CD4-positive, alpha-beta memory T cell (primary cell): ENCODE results near the gene CACNA1C. TPM values are rescaled to one million over a fixed set of nuclear protein-coding genes. Genes with fewer than 3 reads are reported as not detected.

Experiments used
- CTCF ChIA-PET: fragments of 350-600 bp; sonication (Branson Sonifier 250); formaldehyde crosslinking; loops from one replicate; lab custom pipeline; 2021; ENCODE audit warnings: inconsistent platforms; ENCODE audit not compliant: partially characterized antibody; lab: Charles Lee
- POLR2A ChIA-PET: fragments of 350-600 bp; sonication (Branson Sonifier 250); formaldehyde crosslinking; loops from one replicate; lab custom pipeline; 2021; ENCODE audit not compliant: partially characterized antibody; lab: Charles Lee
- DNase-seq, 5 donors: peaks; one replicate each; pipeline versions ENCODE4 v3.0.0 to v3.0.0-alpha.2; 2020 to 2022; ENCODE audit warnings: mixed read lengths in 1 of 5
- H3K27ac ChIP-seq: one replicate; pipeline ENCODE4 v1.7.0; 2013; ENCODE audit warnings: low read depth, low read length
- H3K27me3 ChIP-seq: 2 replicates; pipeline ENCODE4 v1.7.0; 2013; ENCODE audit warnings: mild to moderate bottlenecking, low read length, moderate library complexity; ENCODE audit not compliant: insufficient read depth
- H3K36me3 ChIP-seq: 2 replicates; pipeline ENCODE4 v1.7.0; 2013; ENCODE audit warnings: mild to moderate bottlenecking, low read length, moderate library complexity; ENCODE audit not compliant: insufficient read depth
- H3K4me1 ChIP-seq: 2 replicates; pipeline ENCODE4 v1.7.0; 2013; ENCODE audit warnings: mild to moderate bottlenecking, low read length, moderate library complexity; ENCODE audit not compliant: insufficient read depth
- H3K4me3 ChIP-seq, 2 donors: one replicate each; pipeline ENCODE4 v1.7.0; 2013; ENCODE audit warnings: low read length in 2 of 2, mild to moderate bottlenecking in 1 of 2
- H3K9me3 ChIP-seq, 2 donors: one replicate each; pipeline ENCODE4 v1.7.0; 2013; ENCODE audit warnings: low read length in 2 of 2, control low read depth in 1 of 2; ENCODE audit not compliant: control insufficient read depth in 1 of 2
- H3K27ac Mint-ChIP-seq, 7 donors: one replicate each; pipeline ENCODE4 v1.8.0; 2020 to 2021; ENCODE audit warnings: mixed read lengths in 7 of 7, mild to moderate bottlenecking in 6 of 7, inconsistent platforms in 3 of 7, moderate library complexity in 3 of 7
- H3K27me3 Mint-ChIP-seq, 2 donors: one replicate each; pipeline ENCODE4 v1.8.0; 2020 to 2021; ENCODE audit warnings: mixed read lengths in 2 of 2
- H3K36me3 Mint-ChIP-seq, 2 donors: one replicate each; pipeline ENCODE4 v1.8.0; 2020 to 2021; ENCODE audit warnings: mixed read lengths in 2 of 2, inconsistent platforms in 1 of 2, mild to moderate bottlenecking in 1 of 2
- H3K4me1 Mint-ChIP-seq, 4 donors: one replicate each; pipeline ENCODE4 v1.8.0; 2020 to 2021; ENCODE audit warnings: mixed read lengths in 4 of 4, mild to moderate bottlenecking in 1 of 4
- H3K4me3 Mint-ChIP-seq, 8 donors: one replicate each; pipeline ENCODE4 v1.8.0; 2020 to 2021; ENCODE audit warnings: mixed read lengths in 8 of 8, mild to moderate bottlenecking in 7 of 8, moderate library complexity in 6 of 8, inconsistent platforms in 3 of 8
- H3K9me3 Mint-ChIP-seq, 8 donors: one replicate each; pipeline ENCODE4 v1.8.0; 2020 to 2021; ENCODE audit warnings: mixed read lengths in 8 of 8, mild to moderate bottlenecking in 5 of 8, inconsistent platforms in 3 of 8, moderate library complexity in 1 of 8
- intact Hi-C: fragments of 100-400 bp; cut with micrococcal nuclease; formaldehyde crosslinking; loops from one replicate; pipeline ENCODE4 v1.15.1; 2023
- polyA plus RNA-seq, 2 donors: library from polyadenylated mRNA; unstranded; fragments of 300-500 nt; fragmentation: Illumina TruSeq; gene quantifications; one replicate each; pipeline ENCODE4 v1.2.3, GENCODE V29; 2021
- total RNA-seq, 2 experiments: library from RNA; stranded (reverse); gene quantifications; one replicate each; pipeline ENCODE4 v1.2.3, GENCODE V29; 2021

CACNA1C gene
- total and polyA plus RNA-seq, 4 experiments from 2014 or later: 0.05 to 0.21 (median 0.07) TPM

- H3K4me3 Mint-ChIP-seq: no peak overlapping the region
- H3K36me3 ChIP-seq: no peaks in the 10 kb centered on the region
- no peaks in the 10 kb centered on the region for H3K4me1 ChIP-seq
- H3K4me3 ChIP-seq: no peak overlapping the region
- no peak overlapping the region for H3K27ac ChIP-seq
- H3K27me3 ChIP-seq: no peaks in the 10 kb centered on the region
- intact Hi-C loops: no loop called here
- POLR2A ChIA-PET: no interaction called here
- DNase-seq: no peak
- no peaks in the 10 kb centered on the region for H3K4me1 Mint-ChIP-seq
- no peaks in the 10 kb centered on the region for H3K9me3 ChIP-seq
- peaks cover 4 to 13% of the 10 kb centered on the region in 2 donors for H3K27me3 Mint-ChIP-seq
- H3K36me3 Mint-ChIP-seq: no peaks in the 10 kb centered on the region
- CTCF ChIA-PET: interaction anchor here (1.4 kb wide), 1 partner anchor 15 kb away, joined by 4 read pairs; no protein-coding TSS in a partner anchor
- no peaks in the 10 kb centered on the region for H3K9me3 Mint-ChIP-seq
- no peak overlapping the region for H3K27ac Mint-ChIP-seq
These were observed 289.1 kb downstream of the CACNA1C start for GRCh38 chr12:2341871-2342270.

- ChIA-PET CTCF (no interaction called here), POLR2A (no interaction called here)
- no peaks in the 10 kb centered on the region for H3K9me3 Mint-ChIP-seq
These were observed 290.9 kb downstream of the CACNA1C start for GRCh38 chr12:2343681-2344080.

GRCh38 chr12:2344476-2344875 is 291.7 kb downstream of the CACNA1C start:
- Mint-ChIP-seq H3K9me3 (no peaks in the 10 kb centered on the region), H3K27ac (no peak overlapping the region), H3K36me3 (no peaks in the 10 kb centered on the region), H3K4me3 (no peak overlapping the region), H3K27me3 (peaks cover 8 to 12% of the 10 kb centered on the region in 2 donors), H3K4me1 (no peaks in the 10 kb centered on the region)
- no peaks in the 10 kb centered on the region for H3K36me3 ChIP-seq
- no peak overlapping the region for H3K4me3 ChIP-seq
- CTCF ChIA-PET: interaction anchor here (1.1 kb wide), 1 partner anchor 12 kb away, joined by 3 read pairs; no protein-coding TSS in a partner anchor
- H3K27me3 ChIP-seq: no peaks in the 10 kb centered on the region
- no peaks in the 10 kb centered on the region for H3K9me3 ChIP-seq
- intact Hi-C loops: no loop called here
- no peak overlapping the region for H3K27ac ChIP-seq
- DNase-seq: no peak
- POLR2A ChIA-PET: no interaction called here
- H3K4me1 ChIP-seq: no peaks in the 10 kb centered on the region

More at GRCh38 chr12:2343681-2344080, 290.9 kb downstream of the CACNA1C start:
- Mint-ChIP-seq H3K36me3 (no peaks in the 10 kb centered on the region), H3K4me3 (no peak overlapping the region), H3K4me1 (no peaks in the 10 kb centered on the region), H3K27me3 (peaks cover 6 to 9% of the 10 kb centered on the region in 2 donors), H3K27ac (no peak overlapping the region)
- Histone ChIP-seq H3K4me1 (no peaks in the 10 kb centered on the region), H3K27me3 (no peaks in the 10 kb centered on the region), H3K36me3 (no peaks in the 10 kb centered on the region), H3K4me3 (no peak overlapping the region), H3K27ac (no peak overlapping the region), H3K9me3 (no peaks in the 10 kb centered on the region)
- no peak for DNase-seq
- intact Hi-C loops: no loop called here

DNA sequence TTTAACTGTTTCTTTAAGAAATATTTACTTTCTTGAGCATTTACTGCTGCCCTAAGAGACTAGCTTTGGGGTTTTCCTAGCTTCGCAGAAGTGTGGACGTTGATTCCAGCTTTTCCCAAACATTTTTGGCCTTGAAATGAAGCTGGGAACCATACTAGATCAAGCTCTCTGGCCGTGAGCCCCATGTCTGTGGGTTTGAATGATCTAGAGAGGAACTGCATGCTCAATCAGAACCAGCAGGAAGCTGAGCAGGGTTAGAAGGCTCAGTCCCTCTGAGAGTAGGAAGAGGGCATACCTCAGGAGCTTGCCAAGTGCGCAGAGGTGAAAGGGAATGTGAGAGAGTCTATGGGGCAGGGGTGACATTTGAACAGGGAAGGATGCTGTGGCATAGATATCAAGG is 292.1 kb downstream of the CACNA1C start:
- Histone ChIP-seq H3K4me1 (no peaks in the 10 kb centered on the region), H3K36me3 (no peaks in the 10 kb centered on the region), H3K9me3 (no peaks in the 10 kb centered on the region), H3K27ac (no peak overlapping the region), H3K27me3 (no peaks in the 10 kb centered on the region), H3K4me3 (no peak overlapping the region)
- ChIA-PET POLR2A (no interaction called here), CTCF (interaction anchor here (1.1 kb wide), 1 partner anchor 12 kb away, joined by 3 read pairs; no protein-coding TSS in a partner anchor)
- Mint-ChIP-seq H3K4me1 (no peaks in the 10 kb centered on the region), H3K27ac (no peak overlapping the region), H3K27me3 (peaks cover 11 to 12% of the 10 kb centered on the region in 2 donors), H3K36me3 (no peaks in the 10 kb centered on the region), H3K9me3 (no peaks in the 10 kb centered on the region), H3K4me3 (no peak overlapping the region)
- intact Hi-C loops: no loop called here
- DNase-seq: no peak

DNA sequence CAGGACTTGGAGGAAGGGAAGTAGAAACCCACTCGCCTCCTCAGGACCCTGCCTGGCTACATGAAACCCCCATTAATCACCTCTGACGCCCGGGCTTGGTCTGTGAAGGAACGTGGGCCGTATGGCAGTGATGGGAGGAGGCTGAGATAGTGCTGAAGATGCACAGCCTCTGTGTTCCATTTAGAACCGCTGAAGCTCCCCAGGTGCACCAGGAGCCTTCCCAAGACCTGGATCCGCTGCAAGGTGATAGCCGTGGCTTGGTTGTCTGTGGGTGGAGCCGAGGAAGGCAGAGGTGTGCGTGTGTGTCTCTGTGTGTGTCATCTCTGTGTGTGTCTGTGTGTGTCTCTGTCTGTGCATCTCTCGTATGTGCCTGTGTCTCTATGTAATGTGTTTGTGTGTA is 293.1 kb downstream of the CACNA1C start:
- intact Hi-C loops: no loop called here
- peaks cover 11 to 12% of the 10 kb centered on the region in 2 donors for H3K27me3 Mint-ChIP-seq

GRCh38 chr12:2346416-2346815 is 293.6 kb downstream of the CACNA1C start:
- no peak for DNase-seq
- H3K4me3 ChIP-seq: no peak overlapping the region
- H3K9me3 ChIP-seq: no peaks in the 10 kb centered on the region
- Mint-ChIP-seq H3K4me1 (no peaks in the 10 kb centered on the region), H3K27ac (no peak overlapping the region), H3K36me3 (no peaks in the 10 kb centered on the region), H3K27me3 (peaks cover 9 to 11% of the 10 kb centered on the region in 2 donors), H3K4me3 (no peak overlapping the region), H3K9me3 (no peaks in the 10 kb centered on the region)
- CTCF ChIA-PET: no interaction called here
- H3K4me1 ChIP-seq: no peaks in the 10 kb centered on the region
- no peak overlapping the region for H3K27ac ChIP-seq
- intact Hi-C loops: no loop called here
- H3K27me3 ChIP-seq: no peaks in the 10 kb centered on the region
- no peaks in the 10 kb centered on the region for H3K36me3 ChIP-seq
- POLR2A ChIA-PET: interaction anchor here (1.4 kb wide), 1 partner anchor 9 kb away, joined by 4 read pairs; no protein-coding TSS in a partner anchor

More for the DNA sequence above, 293.1 kb downstream of the CACNA1C start:
- no peak overlapping the region for H3K27ac Mint-ChIP-seq
- POLR2A ChIA-PET: no interaction called here
- CTCF ChIA-PET: no interaction called here
- no peak overlapping the region for H3K4me3 Mint-ChIP-seq
- H3K36me3 Mint-ChIP-seq: no peaks in the 10 kb centered on the region
- H3K9me3 ChIP-seq: no peaks in the 10 kb centered on the region
- H3K27ac ChIP-seq: no peak overlapping the region
- no peaks in the 10 kb centered on the region for H3K27me3 ChIP-seq
- H3K9me3 Mint-ChIP-seq: no peaks in the 10 kb centered on the region
- H3K36me3 ChIP-seq: no peaks in the 10 kb centered on the region
- no peaks in the 10 kb centered on the region for H3K4me1 Mint-ChIP-seq
- no peaks in the 10 kb centered on the region for H3K4me1 ChIP-seq
- H3K4me3 ChIP-seq: no peak overlapping the region
- DNase-seq: no peak

- Histone ChIP-seq H3K4me1 (no peaks in the 10 kb centered on the region), H3K36me3 (no peaks in the 10 kb centered on the region), H3K27me3 (no peaks in the 10 kb centered on the region), H3K9me3 (no peaks in the 10 kb centered on the region), H3K4me3 (no peak overlapping the region), H3K27ac (no peak overlapping the region)
- intact Hi-C loops: no loop called here
- Mint-ChIP-seq H3K4me1 (no peaks in the 10 kb centered on the region), H3K4me3 (no peak overlapping the region), H3K36me3 (no peaks in the 10 kb centered on the region), H3K9me3 (no peaks in the 10 kb centered on the region), H3K27ac (no peak overlapping the region), H3K27me3 (peaks cover 7 to 11% of the 10 kb centered on the region in 2 donors)
- DNase-seq: no peak
- POLR2A ChIA-PET: interaction anchor here (1.4 kb wide), 1 partner anchor 10 kb away, joined by 4 read pairs; no protein-coding TSS in a partner anchor
- CTCF ChIA-PET: no interaction called here
These were observed 294.5 kb downstream of the CACNA1C start for GRCh38 chr12:2347137-2347843.
